HG03159 (cell line): ENCODE results near the gene CFAP251.

ENCODE experiments used
- ATAC-seq: cut with Tn5 transposase; IDR thresholded peaks from one replicate; pipeline ENCODE4 v1.9.1; 2021; ENCODE audit warnings: mild to moderate bottlenecking, moderate library complexity; ENCODE audit not compliant: unreplicated experiment

Gene CFAP251

DNA sequence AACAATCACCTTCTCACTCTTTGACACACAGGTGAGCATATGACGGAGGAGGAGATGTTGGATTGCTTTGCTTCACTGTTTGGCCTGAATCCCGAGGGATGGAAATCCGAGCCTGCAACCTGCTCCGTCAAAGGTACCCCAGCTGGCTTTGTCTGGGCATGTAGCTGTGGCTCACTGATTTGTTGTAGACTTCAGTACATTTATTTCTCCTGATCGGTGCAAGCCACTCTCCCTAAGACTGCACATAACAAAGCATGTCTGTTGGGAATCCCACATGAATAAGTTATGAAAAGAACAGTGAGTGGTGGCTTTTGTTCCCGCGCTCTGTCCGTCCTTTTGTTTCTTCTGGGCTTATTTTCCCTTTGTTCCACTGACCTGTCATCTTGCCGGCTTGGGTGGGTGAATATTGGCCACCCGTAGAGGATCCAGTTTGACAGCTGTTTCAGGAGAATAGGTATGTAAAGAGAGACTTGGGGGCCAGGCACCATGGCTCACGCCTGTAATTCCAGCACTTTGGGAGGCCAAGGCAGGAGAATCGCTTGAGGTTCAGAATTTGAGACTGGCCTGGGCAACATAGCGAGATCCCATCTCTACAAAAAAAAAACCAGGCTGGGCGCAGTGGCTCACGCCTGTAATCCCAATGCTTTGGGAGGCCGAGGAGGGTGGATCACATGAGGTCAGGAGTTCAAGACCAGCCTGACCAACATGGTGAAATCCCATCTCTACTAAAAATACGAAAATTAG is 83.2 kb downstream of the CFAP251 start:
- ATAC-seq = no peak

DNA sequence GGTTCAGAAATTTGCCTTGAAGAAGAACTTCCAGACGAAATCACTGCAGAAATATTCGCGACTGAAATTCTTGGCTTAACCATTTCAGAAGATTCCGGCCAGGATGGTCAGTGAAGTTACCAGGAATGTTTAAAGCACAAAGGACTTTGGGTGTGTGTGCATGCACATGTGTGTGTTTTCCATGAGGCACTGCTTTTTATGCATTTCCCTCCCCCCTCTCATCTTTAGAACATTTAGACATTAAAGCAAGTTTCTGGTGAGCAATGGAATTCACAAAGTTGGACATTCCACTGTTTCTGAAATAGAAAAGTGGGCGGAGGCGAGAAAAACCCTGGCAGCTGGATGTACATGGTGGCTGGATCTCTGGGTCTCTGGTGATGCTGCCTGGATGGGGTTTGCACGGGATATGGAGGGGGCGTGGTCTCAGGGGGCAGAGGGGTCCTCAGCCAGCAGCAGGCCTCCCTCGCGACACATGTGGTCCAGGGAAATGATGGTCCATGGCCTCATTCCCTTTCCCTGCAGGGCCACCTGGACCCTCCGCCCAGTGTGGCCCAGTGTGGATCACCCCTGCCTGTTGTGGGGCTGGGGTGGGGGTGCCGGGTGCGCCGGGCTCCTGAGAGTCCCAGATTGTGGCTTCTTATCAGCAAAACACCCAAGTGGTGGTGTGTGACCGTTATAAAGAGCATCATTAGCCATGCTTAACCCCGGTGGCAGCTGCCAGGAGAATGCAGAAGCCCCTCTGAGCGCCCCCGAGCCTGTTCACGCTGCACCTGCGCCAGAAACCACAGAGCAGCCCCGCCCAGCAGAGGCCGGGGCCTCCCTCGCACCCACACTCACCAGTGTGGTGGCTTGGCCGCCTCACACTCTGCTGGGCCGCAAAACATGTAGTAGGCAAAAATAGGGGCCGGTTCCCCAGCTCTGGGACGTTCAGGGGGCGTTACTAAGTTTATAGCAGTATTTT is 85.5 kb downstream of the CFAP251 start:
- ATAC-seq = no peak

DNA sequence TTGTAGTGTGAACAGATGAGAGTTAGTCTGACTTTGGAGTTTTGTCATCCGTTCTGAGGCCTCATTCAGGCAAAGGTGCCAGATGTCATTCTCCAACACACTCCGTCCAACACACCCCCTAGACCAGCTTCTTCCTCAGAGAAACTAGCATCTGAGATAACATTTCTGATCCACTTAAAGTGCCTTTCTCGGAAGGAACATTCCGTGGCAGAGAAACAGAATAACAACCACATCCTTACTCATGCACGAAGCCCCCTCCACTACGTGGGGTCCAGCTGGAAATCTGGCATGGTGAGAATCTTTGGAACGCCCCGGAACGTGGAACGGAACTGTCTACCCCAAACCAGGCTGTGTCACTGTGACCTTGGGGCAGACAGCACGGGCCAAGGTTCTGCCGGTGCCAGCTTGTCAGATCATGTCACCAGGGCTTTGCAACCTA is 86.3 kb downstream of the CFAP251 start:
- ATAC-seq = no peak

DNA sequence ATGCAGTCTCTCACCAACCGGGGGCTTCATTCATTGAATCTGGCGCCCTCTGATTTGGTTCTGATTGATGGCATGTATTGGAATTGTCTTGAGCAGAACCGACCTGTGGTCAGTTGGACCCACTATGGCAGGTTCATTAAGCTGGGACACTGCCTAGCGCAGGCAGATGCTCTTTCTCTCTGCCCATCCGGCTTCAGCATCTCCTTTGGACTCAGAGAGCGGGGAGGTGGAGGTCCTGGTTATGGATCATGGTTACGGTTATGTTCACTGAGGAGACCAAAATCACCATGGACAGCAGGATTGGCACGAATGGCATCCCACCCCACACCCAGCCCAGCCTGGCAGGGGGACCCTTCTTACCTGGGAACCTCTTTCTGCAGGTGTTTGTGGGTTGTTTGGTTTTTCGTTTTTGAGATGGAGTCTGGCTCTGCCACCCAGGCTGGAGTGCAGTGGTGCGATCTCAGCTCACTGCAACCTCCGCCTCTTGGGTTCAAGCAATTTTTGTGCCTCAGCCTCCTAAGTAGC is 86.9 kb downstream of the CFAP251 start:
- no peak for ATAC-seq

DNA sequence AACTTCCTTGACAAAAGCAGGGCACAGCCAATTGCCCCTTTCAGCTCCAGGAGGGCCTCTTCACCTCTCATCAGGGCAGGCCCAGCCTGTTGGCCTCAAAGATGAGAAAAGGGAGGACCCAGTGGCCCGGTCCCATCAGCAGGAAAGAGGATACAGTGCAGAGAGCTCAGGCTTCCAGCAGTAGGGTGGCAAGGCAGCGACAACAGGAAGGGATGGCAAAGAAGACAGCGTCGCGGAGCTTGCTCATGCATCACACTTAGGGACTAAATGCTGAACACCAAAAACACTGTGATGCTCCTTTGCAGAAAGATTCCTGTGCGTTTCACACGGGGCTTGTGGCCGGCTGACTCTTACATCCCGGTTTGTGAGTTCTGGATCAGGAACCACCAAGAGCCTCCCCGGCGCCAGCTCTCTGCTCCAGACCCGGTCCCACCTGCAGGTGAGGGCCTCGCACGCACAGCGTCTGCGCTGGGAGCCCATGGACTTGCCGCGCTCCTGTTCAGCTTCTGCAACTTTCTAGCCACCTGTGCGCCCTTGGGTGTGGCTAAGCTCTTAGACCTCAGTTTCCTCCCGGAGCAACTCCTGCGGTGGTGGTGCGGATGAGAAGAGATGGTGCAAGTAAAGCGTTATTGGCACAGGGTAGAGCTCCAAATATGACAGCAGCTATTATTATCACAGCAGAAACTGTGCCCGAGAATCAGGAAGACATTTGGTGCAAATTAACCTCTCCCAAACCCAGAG is 88.0 kb downstream of the CFAP251 start:
- no peak for ATAC-seq

DNA sequence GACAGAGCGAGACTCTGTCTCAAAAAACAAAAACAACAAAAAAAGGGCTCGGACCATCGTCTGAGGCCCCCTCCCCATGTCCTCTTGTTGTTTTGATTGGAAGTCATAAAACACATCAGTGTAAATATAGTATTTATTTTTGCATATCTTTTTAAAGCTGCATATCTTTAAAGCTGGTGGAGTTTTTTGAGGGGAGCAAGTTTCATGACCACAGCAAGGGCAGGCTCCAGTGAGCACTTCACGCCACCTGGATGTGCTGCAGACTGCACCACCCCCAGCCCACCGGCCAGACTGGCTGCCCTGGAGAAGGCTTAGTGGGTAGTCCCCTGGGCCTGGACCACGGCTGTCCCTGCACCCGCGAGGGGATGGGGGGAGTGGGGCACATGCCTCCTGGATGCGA is 91.3 kb downstream of the CFAP251 start:
- ATAC-seq = no peak

DNA sequence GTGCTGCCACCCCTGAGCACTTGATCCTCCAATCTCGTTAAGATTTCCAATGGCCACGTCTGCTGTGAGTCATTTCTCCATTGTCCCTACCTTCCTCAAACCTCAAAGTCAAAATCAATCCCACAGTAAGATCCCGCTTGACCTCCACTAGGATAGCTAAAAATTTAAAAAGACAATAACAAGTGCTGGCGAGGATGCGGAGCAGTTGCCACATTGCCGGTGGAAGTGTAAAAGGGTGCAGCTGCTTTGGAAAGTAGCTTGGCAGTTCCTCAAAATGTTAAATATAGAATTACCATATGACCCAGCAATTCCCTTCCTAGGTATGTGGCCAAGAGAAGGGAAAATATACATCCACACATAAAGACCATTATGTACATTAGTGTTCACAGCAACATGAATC is 93.8 kb downstream of the CFAP251 start:
- no peak for ATAC-seq

DNA sequence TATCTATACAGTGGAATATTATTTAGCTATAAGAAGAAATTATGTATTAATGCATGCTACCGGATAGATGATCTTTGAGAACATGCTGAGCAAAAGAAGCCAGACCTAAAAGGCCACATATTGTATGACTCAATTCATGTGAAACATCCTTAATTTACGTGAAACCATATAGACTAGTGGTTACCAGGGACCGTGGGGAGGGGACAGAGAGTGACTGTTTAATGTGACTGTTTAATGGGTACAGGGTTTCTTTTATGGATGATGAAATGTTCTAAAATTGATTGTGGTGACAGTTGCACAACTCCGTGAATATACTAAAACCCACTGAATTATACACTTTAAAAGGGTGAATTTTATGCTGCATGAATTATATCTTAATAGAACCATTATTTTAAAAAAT is 94.7 kb downstream of the CFAP251 start:
- no peak for ATAC-seq

DNA sequence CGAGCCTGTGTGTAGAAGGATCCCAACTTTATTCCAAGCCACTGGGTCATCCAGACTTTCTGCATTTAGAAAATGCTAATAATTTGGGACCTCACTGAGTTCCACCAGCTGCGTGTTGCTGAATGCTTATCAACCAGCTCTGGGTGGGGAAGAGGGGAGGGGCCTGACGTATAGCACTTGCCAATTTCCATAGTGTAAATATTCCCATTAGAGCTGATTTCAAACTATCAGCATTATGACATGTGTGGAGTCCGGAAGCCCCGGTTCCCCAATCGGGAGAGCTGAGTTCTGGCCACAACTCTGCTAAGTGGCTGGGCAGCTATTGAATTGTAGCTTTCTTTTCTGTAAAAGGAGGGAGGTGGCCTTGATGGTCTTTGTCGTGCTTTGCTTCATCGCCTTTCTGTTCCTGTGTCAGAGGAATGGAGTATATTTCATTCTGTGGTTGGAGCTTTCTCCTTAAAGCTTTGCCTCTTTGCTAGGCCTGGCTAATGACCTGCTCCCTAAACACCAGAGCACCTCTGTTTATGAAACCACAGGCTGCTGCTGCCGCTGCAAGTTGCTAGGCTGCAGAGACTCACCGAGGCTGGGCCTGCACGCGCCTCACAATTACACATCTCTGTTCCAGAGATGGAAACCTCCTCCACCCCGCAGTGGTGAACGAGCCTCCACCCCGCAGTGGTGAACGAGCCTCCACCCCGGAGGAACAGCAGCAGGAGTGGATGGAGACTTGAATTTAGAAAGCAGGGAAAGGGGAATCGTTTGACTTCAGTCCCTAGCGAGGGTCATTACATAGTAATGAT is 95.6 kb downstream of the CFAP251 start:
- no peak for ATAC-seq

DNA sequence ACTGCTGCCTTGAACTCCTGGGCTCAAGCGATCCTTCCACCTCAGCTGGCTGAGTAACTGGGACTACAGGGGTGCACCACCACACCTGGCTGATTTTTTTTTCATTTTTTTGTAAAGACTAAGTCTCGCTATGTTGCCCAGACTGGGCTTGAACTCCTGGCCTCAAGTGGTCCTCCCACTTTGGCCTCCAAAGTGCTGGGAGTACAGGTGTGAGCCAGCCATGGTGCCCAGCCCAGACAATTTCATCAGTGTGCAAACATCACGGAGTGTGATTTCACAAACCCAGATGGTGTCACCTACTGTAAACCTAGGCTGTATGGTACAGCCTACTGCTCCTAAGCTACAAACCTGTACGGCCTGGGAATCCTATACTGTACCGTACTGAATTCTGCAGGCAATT is 96.4 kb downstream of the CFAP251 start:
- no peak for ATAC-seq

DNA sequence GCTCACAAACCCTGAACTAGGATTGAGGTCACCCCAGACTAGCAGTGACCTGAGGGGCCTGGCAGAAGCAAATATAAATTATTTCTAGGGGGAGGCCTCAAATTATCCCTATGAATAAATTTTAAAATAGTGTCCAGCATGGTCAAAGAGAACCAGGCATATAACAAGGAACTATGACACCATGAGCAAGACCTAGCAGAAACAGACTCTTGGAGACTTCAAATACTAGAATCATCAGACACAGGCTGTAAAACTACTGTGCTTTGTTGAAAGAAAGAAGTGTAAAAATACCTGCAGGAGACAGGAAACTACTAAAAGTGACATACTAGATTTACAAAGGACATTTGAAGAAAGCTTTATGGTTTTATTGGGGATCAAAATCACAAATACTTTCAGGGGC is 100.1 kb downstream of the CFAP251 start:
- no peak for ATAC-seq

DNA sequence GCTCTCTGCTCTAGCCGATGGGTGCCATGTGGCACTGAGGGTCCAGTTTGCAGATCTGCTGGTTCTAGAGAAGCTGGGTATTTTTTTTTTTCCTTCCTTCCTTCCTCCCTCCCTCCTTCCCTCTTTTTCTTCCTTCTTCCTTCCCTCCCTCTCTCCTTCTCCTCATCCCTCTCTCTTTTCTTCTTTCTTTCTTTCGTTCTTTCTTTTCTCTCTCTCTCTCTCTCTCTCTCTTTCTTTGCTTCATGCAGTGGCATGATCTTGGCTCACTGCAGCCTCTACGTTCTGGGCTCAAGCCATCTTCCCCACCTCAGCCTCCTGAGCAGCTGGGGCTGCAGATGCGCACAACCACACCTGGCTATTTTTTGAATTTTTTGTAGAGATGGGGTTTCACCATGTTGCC is 100.5 kb downstream of the CFAP251 start:
- no peak for ATAC-seq

DNA sequence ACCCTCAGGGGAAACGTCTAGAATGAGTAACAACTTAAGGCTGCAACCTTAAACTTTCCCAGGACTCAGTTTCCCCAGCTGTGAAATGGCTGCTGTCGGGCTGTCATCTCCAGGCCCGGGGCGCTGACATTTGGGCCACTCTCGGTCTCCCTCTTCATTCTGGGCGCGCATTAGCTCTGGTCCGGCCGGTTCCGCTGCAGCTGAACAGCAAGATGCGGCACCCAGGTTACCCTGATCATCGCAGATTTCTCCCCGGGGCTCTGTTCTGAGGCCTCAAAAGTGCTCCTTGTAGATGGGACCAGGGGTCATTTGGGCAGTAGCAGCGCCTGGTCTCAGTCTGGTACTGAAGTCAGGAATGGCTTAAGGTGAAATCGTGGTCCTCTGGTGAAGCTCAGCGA is 102.4 kb downstream of the CFAP251 start:
- ATAC-seq = no peak

DNA sequence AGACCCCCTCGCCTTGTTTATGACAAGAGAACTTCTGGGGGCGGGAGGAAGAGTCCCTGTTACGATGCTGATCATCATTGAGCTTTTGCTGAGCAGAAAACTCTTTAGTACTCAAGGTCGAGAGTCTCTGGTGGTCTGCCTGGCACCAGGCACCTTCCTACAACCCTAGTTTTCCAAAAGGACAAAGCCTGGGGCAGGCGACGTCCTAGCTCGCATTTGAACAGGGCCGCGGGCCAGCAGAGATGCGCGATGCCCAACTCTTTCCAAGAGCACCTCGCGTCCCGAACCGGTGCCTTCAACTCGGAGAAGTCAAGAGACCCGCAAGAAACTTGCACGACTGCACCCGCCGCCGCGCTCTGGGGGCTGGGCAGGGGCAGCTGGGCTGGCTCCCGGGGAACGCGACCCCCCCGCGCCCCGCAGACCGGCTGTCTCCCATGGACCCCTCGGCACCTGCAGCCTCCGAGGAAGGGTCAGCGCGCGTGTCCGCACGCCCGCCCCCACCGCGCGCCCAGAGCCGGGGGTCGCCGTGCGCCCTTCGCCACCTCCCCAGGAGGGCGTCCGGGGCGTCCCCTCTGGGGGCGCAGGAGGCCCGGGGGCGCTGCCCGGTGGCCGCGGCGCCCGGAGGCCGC is 102.9 kb downstream of the CFAP251 start:
- ATAC-seq = no peak

DNA sequence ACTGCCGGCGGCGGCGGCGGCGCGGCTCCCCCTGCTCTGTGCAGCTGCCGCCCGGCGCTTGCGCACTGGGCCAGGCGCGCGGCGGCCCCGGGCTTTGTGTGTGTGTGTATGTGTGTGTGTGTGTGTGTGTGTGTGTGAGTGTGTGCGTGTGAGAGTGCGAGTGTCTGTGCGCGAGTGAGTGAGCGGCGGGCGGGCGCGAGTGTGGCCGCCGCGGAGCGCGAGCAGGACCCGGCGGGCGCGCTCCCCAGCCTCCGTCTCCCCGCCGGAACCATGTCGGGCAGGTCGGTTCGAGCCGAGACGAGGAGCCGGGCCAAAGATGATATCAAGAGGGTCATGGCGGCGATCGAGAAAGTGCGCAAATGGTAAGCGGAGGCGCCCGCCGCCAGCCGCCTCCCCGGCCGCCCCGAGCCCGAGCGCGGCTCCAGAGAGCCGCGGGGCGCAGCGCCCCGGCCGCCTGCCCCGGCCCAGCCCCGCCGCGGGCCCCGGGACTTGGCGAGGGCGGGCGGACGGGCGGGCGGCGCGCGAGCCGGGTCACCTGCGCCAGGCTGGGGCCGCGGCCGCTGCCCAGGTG is 103.5 kb downstream of the CFAP251 start, which contains the start of gene BCL7A:
BCL7A (plus strand) TSS at position 63 of the 571 bp plus-strand sequence; CDS start at position 271, 208 bp downstream.
- ATAC-seq = no peak

DNA sequence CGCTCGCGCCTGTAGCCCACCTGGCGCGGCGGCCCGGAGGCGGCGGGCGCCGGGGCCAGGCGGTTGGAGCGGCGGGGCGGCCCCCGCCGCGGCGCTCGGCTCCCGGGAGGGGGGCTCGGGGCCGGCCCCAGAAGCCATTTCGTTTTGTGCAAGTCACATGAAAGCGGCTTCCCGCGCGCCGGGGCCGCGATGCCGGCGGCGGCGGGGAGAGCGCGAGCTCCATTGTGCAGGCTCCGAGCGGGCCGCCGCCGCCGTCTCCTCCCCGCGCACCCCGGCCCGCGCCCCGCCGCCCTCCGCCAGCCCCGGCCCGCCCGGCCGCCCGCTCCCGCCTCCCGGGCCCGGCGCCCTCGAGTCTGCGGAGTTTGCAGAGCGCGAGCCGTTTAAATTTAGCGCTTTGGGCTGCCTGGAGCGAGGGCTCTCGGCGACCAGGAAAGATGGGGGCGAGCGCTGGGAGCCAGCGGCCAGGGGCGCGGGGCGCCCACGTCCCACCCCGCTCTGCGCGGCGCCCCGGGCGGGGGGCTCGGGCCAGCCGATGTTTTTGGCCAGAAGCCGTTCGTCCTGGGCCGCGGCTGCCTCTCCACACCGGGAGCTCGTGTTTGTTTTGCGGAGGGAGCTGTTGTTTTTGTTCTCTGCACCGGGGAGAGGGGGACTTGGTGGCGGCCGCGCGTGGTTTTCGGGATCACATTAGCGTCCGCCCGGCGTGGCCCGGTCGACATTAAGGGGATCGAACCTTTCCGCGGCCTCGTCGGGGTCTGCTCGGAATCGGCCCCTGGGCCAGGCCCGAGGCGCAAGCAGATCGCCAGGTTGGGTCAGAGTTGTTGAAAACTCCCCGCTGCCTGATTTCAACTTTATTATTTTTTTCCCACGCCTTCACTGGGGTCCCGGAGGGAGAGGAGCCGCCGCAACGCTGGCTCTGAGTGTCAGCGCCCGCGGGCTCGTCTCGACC is 104.3 kb downstream of the CFAP251 start:
- no peak for ATAC-seq

DNA sequence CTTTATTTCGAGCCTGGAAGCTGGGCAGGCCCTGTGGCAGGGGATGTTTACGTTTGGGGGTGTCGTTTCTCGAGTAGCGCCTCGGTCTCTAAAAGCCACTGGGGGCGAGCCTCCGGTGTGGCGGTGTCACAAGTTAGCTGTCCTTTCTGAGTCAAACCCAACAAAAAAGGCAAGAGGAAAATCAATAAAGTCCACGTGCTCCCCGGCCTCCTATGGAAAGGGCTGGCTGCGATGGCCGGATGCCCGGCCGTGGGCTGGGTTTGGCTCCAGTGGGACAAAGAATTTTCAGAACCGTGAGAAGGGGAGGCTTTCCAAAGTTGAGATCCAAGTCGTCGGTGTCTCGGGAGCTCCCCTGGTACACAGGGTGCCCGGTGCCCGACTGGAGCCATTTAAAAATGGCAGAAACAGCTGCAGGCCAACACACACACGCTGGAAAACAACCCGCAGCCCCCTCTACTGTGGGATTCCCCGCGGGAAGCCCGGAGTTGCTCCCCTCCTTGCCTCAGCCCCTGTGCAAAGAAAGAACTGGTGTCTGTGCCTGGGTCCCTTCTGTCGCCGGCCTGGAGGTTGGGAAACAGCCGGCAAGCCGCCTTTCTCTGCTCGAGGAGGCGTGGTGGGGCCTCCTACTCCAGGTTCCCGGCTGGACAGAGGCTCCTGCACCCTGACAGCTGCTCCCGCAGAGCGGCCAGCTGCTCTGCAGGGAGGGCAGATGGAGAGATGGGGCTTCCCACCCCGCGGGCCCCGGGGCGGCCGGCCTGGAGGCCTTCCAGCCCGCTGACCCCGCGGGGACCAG is 105.1 kb downstream of the CFAP251 start:
- ATAC-seq = no peak
